Endothelial cell of umbilical vein (primary cell): ENCODE results near the gene LENEP. TPM values are rescaled to one million over a fixed set of nuclear protein-coding genes. Genes with fewer than 3 reads are reported as not detected.

ENCODE experiments used
- BruUV-seq: library from RNA; stranded (reverse); fragments of 400-500 nt; replicated peaks from 2 replicates; lab custom pipeline; 2021; lab: Mats Ljungman, UMichigan
- CTCF ChIA-PET: fragments of 300-600, 350-600 bp; sonication (Branson Sonifier 250); formaldehyde crosslinking; loops from one replicate; lab custom pipeline; 2021; ENCODE audit warnings: antibody characterized with exemption, inconsistent platforms; lab: Charles Lee
- POLR2A ChIA-PET: fragments of 300-600, 350-600 bp; sonication (Branson Sonifier 250); formaldehyde crosslinking; loops from one replicate; lab custom pipeline; 2021; ENCODE audit warnings: antibody characterized with exemption, inconsistent platforms; lab: Charles Lee
- DNase-seq: peaks from one replicate; pipeline ENCODE4 v3.0.0-alpha.2; 2011; ENCODE audit warnings: low read depth, low spot score
- FAIRE-seq: peaks from 2 replicates; lab custom pipeline; 2011; peaks lifted over from hg19 to GRCh38; lab: Jason Lieb, UNC
- H2AFZ ChIP-seq: 2 replicates; pipeline ENCODE4 v1.6.0; 2012; ENCODE audit warnings: low read depth, low read length, control low read depth, inconsistent platforms
- H3K27ac ChIP-seq: 2 replicates; pipeline ENCODE4 v1.5.1; 2011; ENCODE audit warnings: low read depth, mild to moderate bottlenecking, control low read depth, low read length, moderate library complexity; ENCODE audit not compliant: insufficient read depth
- H3K27me3 ChIP-seq, 2 experiments: 2 replicates each; pipeline versions ENCODE4 v1.6.0 to v1.6.1; 2011; ENCODE audit warnings: low read length in 2 of 2, mixed read lengths in 1 of 2; ENCODE audit not compliant: control insufficient read depth in 2 of 2, insufficient read depth in 2 of 2
- H3K36me3 ChIP-seq, 2 experiments: 2 replicates in 1 of 2; 3 replicates in 1 of 2; pipeline ENCODE4 v1.5.1; 2011; ENCODE audit warnings: low read length in 2 of 2, mild to moderate bottlenecking in 1 of 2, moderate library complexity in 1 of 2; ENCODE audit not compliant: control insufficient read depth in 2 of 2, insufficient read depth in 2 of 2; ENCODE audit errors: extremely low read depth in 1 of 2
- H3K4me1 ChIP-seq: 3 replicates; pipeline ENCODE4 v1.5.1; 2011; ENCODE audit warnings: mild to moderate bottlenecking, low read length; ENCODE audit not compliant: control insufficient read depth, insufficient read depth; ENCODE audit errors: extremely low read depth
- H3K4me2 ChIP-seq: 2 replicates; pipeline ENCODE4 v1.6.1; 2011; ENCODE audit warnings: low read length, control low read depth, mixed read lengths; ENCODE audit not compliant: insufficient read depth
- H3K4me3 ChIP-seq, 3 experiments: fragments of 200-600 bp in 1 of 3; sonication (generic), shearing (Covaris generic) in 1 of 3; replicated peaks in 1 of 3; 2 replicates each; pipeline ENCODE4 v1.5.1; 2011 to 2016; ENCODE audit warnings: control low read depth in 3 of 3, low read length in 3 of 3, mild to moderate bottlenecking in 2 of 3, inconsistent platforms in 1 of 3, low read depth in 1 of 3, moderate library complexity in 1 of 3; ENCODE audit not compliant: insufficient read depth in 1 of 3
- H3K79me2 ChIP-seq: 2 replicates; pipeline ENCODE4 v1.6.0; 2012; ENCODE audit warnings: low read length, inconsistent platforms; ENCODE audit not compliant: control insufficient read depth, insufficient read depth
- H3K9ac ChIP-seq: replicated peaks from 2 replicates; pipeline ENCODE3; 2011; ENCODE audit warnings: low read length, control low read depth; ENCODE audit not compliant: insufficient read depth; ENCODE audit errors: extremely low read depth
- H3K9me1 ChIP-seq: replicated peaks from 3 replicates; pipeline ENCODE4 v1.6.0; 2011; ENCODE audit warnings: mild to moderate bottlenecking, low read length; ENCODE audit not compliant: control insufficient read depth, insufficient read depth; ENCODE audit errors: extremely low read depth
- H3K9me3 ChIP-seq: replicated peaks from 2 replicates; pipeline ENCODE4 v1.5.1; 2012; ENCODE audit warnings: low read length, inconsistent platforms; ENCODE audit not compliant: control insufficient read depth, insufficient read depth
- H4K20me1 ChIP-seq: replicated peaks from 2 replicates; pipeline ENCODE3; 2011; ENCODE audit warnings: mild to moderate bottlenecking, low read length; ENCODE audit not compliant: control insufficient read depth, insufficient read depth; ENCODE audit errors: extremely low read depth
- CTCF ChIP-seq, 2 donors: IDR thresholded peaks; 1 replicate in 1 of 2; 2 replicates in 1 of 2; pipeline ENCODE4 v1.5.1; 2011; ENCODE audit warnings: low read length in 2 of 2, mild to moderate bottlenecking in 2 of 2, moderate library complexity in 2 of 2, control low read depth in 1 of 2, inconsistent platforms in 1 of 2, low read depth in 1 of 2; ENCODE audit not compliant: insufficient read depth in 1 of 2; ENCODE audit errors: extremely low read depth in 1 of 2
- EZH2 ChIP-seq: IDR thresholded peaks from 2 replicates; pipeline ENCODE4 v1.6.1; 2012; ENCODE audit warnings: borderline replicate concordance, low read depth, mild to moderate bottlenecking, moderate library complexity, low read length, inconsistent platforms; ENCODE audit not compliant: severe bottlenecking
- FOS ChIP-seq: IDR thresholded peaks from 2 replicates; pipeline ENCODE4 v1.6.1; 2011; ENCODE audit warnings: mild to moderate bottlenecking, low read length, moderate library complexity, borderline replicate concordance; ENCODE audit not compliant: insufficient read depth
- GATA2 ChIP-seq: IDR thresholded peaks from 2 replicates; pipeline ENCODE4 v1.7.0; 2011; ENCODE audit warnings: low read depth, mild to moderate bottlenecking, moderate library complexity, mixed read lengths, low read length; ENCODE audit not compliant: insufficient read length, insufficient read depth
- JUN ChIP-seq: IDR thresholded peaks from 2 replicates; pipeline ENCODE4 v1.6.1; 2011; ENCODE audit warnings: borderline replicate concordance, low read depth; ENCODE audit not compliant: insufficient read length, insufficient read depth
- MAX ChIP-seq: IDR thresholded peaks from 2 replicates; pipeline ENCODE4 v1.6.1; 2011; ENCODE audit not compliant: insufficient read depth, insufficient read length
- MYC ChIP-seq: IDR thresholded peaks from one replicate; pipeline ENCODE4 v1.6.1; 2011; ENCODE audit warnings: mild to moderate bottlenecking, low read depth, low read length
- POLR2A ChIP-seq: IDR thresholded peaks from 2 replicates; pipeline ENCODE4 v1.6.1; 2012; ENCODE audit warnings: low read depth, mild to moderate bottlenecking, control low read depth, low read length
- POLR2AphosphoS5 ChIP-seq: IDR thresholded peaks from 2 replicates; pipeline ENCODE4 v1.6.1; 2012; ENCODE audit warnings: low read depth, mild to moderate bottlenecking, control low read depth, low read length, moderate library complexity; ENCODE audit not compliant: insufficient read depth
- dilution Hi-C: fragments of 300-500 bp; cut with MboI; formaldehyde crosslinking; loops from one replicate; pipeline ENCODE4 v1.15.0; 2019; ENCODE audit warnings: low sequenced_read_pairs; ENCODE audit not compliant: extremely low pct_ligation_motif_present
- intact Hi-C: fragments of 100-400 bp; cut with micrococcal nuclease; formaldehyde crosslinking; loops from one replicate; pipeline ENCODE4 v1.10.0; 2022
- polyA plus RNA-seq, 4 experiments: library from polyadenylated mRNA; depleted of rRNA in 3 of 4; stranded (reverse) in 3 of 4; unstranded in 1 of 4; fragments of >200 nt; gene quantifications; 2 replicates each; pipeline versions ENCODE4 v1.2.1 to v1.2.3, GENCODE V29; 2011 to 2012; ENCODE audit warnings: missing spikeins in 1 of 4
- total RNA-seq: library from RNA; stranded (reverse); gene quantifications from 2 replicates; pipeline ENCODE4 v1.2.3, GENCODE V29; 2021

Gene LENEP
- total and polyA plus RNA-seq, 2 donors (not counting 3 experiments of a cell fraction or from before 2014, with no cell fraction given): 0.64 TPM; not detected in 1

- dilution Hi-C loops: no loop called here
- Histone ChIP-seq H3K9me3 (no peaks in the 10 kb centered on the region), H2AFZ (no peak within 1 kb of the TSS), H3K79me2 (peaks cover 56% of the 10 kb centered on the region), H3K4me3 (peak within 1 kb of the TSS; percentile 64 to 78 (median 70)), H3K27me3 (no peaks in the 10 kb centered on the region), H3K27ac (peak within 1 kb of the TSS; percentile 99), H4K20me1 (no peaks in the 10 kb centered on the region), H3K9me1 (no peaks in the 10 kb centered on the region), H3K36me3 (peaks cover 7 to 14% of the 10 kb centered on the region in 2 experiments), H3K4me1 (peaks cover 61% of the 10 kb centered on the region), H3K4me2 (peak within 1 kb of the TSS; percentile 80), H3K9ac (peak within 1 kb of the TSS; percentile 92)
- peak; percentile 98 for FAIRE-seq
- DNase-seq: peak; percentile 91
- BruUV-seq: no TSS peak
- CTCF ChIA-PET: interaction anchor here (0.8 to 8.5 kb wide), 10 partner anchors 9 to 115 kb away, joined by 3 to 81 read pairs (median 11); partner anchors contain the start of genes ADAM15, LENEP, PMVK and PYGO2
- POLR2A ChIA-PET: interaction anchor here (0.9 to 1.6 kb wide), 5 partner anchors 9 to 47 kb away, joined by 3 to 10 read pairs (median 4); partner anchors contain the start of gene PYGO2
- intact Hi-C loops: loop anchor here (1.0 to 10.0 kb wide), 3 partner anchors 9 to 486 kb away; partner anchors contain the start of genes EFNA1 and PYGO2
- TF ChIP-seq POLR2A (peak; percentile 84), CTCF (IDR thresholded peaks at IDR 0.05; ENCODE audit: extremely low read depth in 1 of 2, insufficient read depth in 1 of 2, low read depth in 1 of 2, low read length in 2 of 2) (no peak), POLR2AphosphoS5 (peak; percentile 88), MAX (no peak), FOS (peak; percentile 73), EZH2 (no peak), JUN (no peak), MYC (no peak), GATA2 (peak; percentile 35)
Measured at GRCh38 chr1:154970631-154971340, 22.6 kb upstream of the LENEP start, which contains the start of gene SHC1. SHC1 (minus strand) TSS chr1:154970747; CDS start chr1:154970526, 221 bp downstream.
